GM12878 (cell line): ENCODE data around the gene DDR2. TPM values are rescaled to one million over a fixed set of nuclear protein-coding genes. Genes with fewer than 3 reads are reported as not detected.

Experiments
- ATF7 ChIP-seq: fragments of 450-650 bp; IDR thresholded peaks from 2 replicates; pipeline ENCODE4 v1.6.1; 2016; ENCODE audit warnings: low read depth, mild to moderate bottlenecking
- CTCF ChIP-seq, 3 experiments: IDR thresholded peaks in 2 of 3; conservative IDR thresholded peaks in 1 of 3; 2 replicates each; pipeline ENCODE4 v1.5.1; 2011; ENCODE audit warnings: low read depth in 3 of 3, low read length in 3 of 3, mild to moderate bottlenecking in 3 of 3, control low read depth in 2 of 3, moderate library complexity in 2 of 3, inconsistent platforms in 1 of 3, mixed read lengths in 1 of 3; ENCODE audit not compliant: control insufficient read depth in 2 of 3, insufficient read depth in 1 of 3; ENCODE audit errors: extremely low read depth in 1 of 3
- EED ChIP-seq: sonication (generic); IDR thresholded peaks from 2 replicates; pipeline ENCODE4 v1.6.1; 2016; ENCODE audit warnings: antibody characterized with exemption, low read depth
- EP300 ChIP-seq, 2 experiments: fragments of 150-350 bp in 1 of 2; IDR thresholded peaks; 2 replicates each; pipeline ENCODE4 v1.6.1; 2011 to 2012; ENCODE audit warnings: low read depth in 2 of 2, low read length in 2 of 2, borderline replicate concordance in 1 of 2, improper control_type of control experiment in 1 of 2, inconsistent platforms in 1 of 2; ENCODE audit not compliant: control insufficient read depth in 1 of 2
- FOS ChIP-seq: IDR thresholded peaks from 3 replicates; pipeline ENCODE4 v1.6.1; 2011; ENCODE audit warnings: borderline replicate concordance; ENCODE audit not compliant: insufficient read length; ENCODE audit errors: extremely low read depth
- IRF3 ChIP-seq: fragments of 450-650 bp; IDR thresholded peaks from 2 replicates; pipeline ENCODE4 v1.6.1; 2014; ENCODE audit warnings: mild to moderate bottlenecking
- KLF5 ChIP-seq: fragments of 450-650 bp; IDR thresholded peaks from 2 replicates; pipeline ENCODE4 v1.6.1; 2014; ENCODE audit warnings: mild to moderate bottlenecking; ENCODE audit not compliant: partially characterized antibody
- NKRF ChIP-seq: fragments of 450-650 bp; conservative IDR thresholded peaks from 2 replicates; pipeline ENCODE4 v1.6.1; 2017; ENCODE audit warnings: mild to moderate bottlenecking, moderate library complexity
- NR2F1 ChIP-seq: fragments of 450-650 bp; conservative IDR thresholded peaks from 2 replicates; pipeline ENCODE4 v1.6.1; 2017; ENCODE audit warnings: mild to moderate bottlenecking
- RAD21 ChIP-seq: IDR thresholded peaks from 2 replicates; pipeline ENCODE4 v1.6.1; 2011; ENCODE audit warnings: mild to moderate bottlenecking, low read depth, low read length, moderate library complexity; ENCODE audit not compliant: insufficient read depth
- RAD51 ChIP-seq: fragments of 450-650 bp; IDR thresholded peaks from 2 replicates; pipeline ENCODE4 v1.6.1; 2016; ENCODE audit warnings: moderate library complexity, mild to moderate bottlenecking, inconsistent platforms
- STAT1 ChIP-seq: fragments of 450-650 bp; conservative IDR thresholded peaks from 2 replicates; pipeline ENCODE4 v1.6.1; 2014; ENCODE audit warnings: antibody characterized with exemption, mild to moderate bottlenecking
- TAF1 ChIP-seq: IDR thresholded peaks from 2 replicates; pipeline ENCODE4 v1.6.1; 2011; ENCODE audit warnings: mild to moderate bottlenecking, low read depth, low read length, borderline replicate concordance
- TCF3 ChIP-seq: IDR thresholded peaks from 2 replicates; pipeline ENCODE4 v1.6.1; 2012; ENCODE audit warnings: low read depth, mild to moderate bottlenecking, low read length, borderline replicate concordance; ENCODE audit not compliant: insufficient read depth
- ZBTB4 ChIP-seq: fragments of 450-650 bp; formaldehyde crosslinking; IDR thresholded peaks from 2 replicates; pipeline ENCODE4 v1.4.0; 2022; ENCODE audit warnings: mild to moderate bottlenecking, moderate library complexity
- polyA plus RNA-seq, 11 experiments: library from polyadenylated mRNA; depleted of rRNA in 4 of 11; unstranded in 6 of 11; stranded (reverse) in 5 of 11; fragments of >200 nt; fragmentation: Nextera tagmentation in 4 of 11; fragmentation: Illumina TruSeq in 1 of 11; extraction: Ambion mirVana in 4 of 11; extraction: Trizol in 1 of 11; gene quantifications; 1 replicate in 1 of 11; 2 replicates in 10 of 11; pipeline versions ENCODE4 v1.2.1 to v1.2.3, GENCODE V29; 2011 to 2016; ENCODE audit warnings: inconsistent platforms in 2 of 11, missing spikeins in 2 of 11, low read depth in 1 of 11
- total RNA-seq, 4 experiments: library from RNA; depleted of rRNA in 3 of 4; stranded (reverse); fragments of >200 nt in 3 of 4; fragmentation: Illumina TruSeq in 1 of 4; extraction: Trizol in 1 of 4; gene quantifications; 2 replicates each; pipeline versions ENCODE4 v1.2.1 to v1.2.3, GENCODE V29; 2013 to 2021

DDR2 gene
- total and polyA plus RNA-seq, 10 of the 15 experiments (the other 5 are each of a cell fraction or from before 2014, with no cell fraction given): 1.9 to 8.8 (median 5.5) TPM

GRCh38 chr1:162633081-162633762 lies 958 bp downstream of the DDR2 start (continued):
- no peak for TF ChIP-seq TCF3
- no peak for TF ChIP-seq CTCF (IDR thresholded peaks at IDR 0.05 in 2 of 3, conservative IDR thresholded peaks at IDR 0.05 in 1 of 3; ENCODE audit: control insufficient read depth in 2 of 3, extremely low read depth in 1 of 3, insufficient read depth in 1 of 3, low read depth in 3 of 3, low read length in 3 of 3)
- no peak for TF ChIP-seq FOS
- TF ChIP-seq EED: no peak; the same call in 1 of the 2 replicates
- peak in 1 of 2 experiments; percentile 54; a peak in 1 of 4 replicates for TF ChIP-seq EP300 (IDR thresholded peaks at IDR 0.05; ENCODE audit: borderline replicate concordance in 1 of 2, control insufficient read depth in 1 of 2, low read depth in 2 of 2, low read length in 2 of 2)
- TF ChIP-seq STAT1: no peak
- TF ChIP-seq KLF5: no peak
- no peak for TF ChIP-seq NR2F1
- no peak for TF ChIP-seq ZBTB4 (CRISPR knock-in tag)
- no peak for TF ChIP-seq RAD51
- TF ChIP-seq RAD21: no peak
- no peak for TF ChIP-seq NKRF
- no peak for TF ChIP-seq IRF3
- no peak for TF ChIP-seq TAF1
- TF ChIP-seq ATF7: no peak; the same call in 1 of the 2 replicates
